Activated naive CD8-positive, alpha-beta T cell treated with anti-CD3 and anti-CD28 coated beads, Interleukin-2, amount 50 U/mL, for 24 hours (primary cell): Measurements from ENCODE around the gene SLC66A1.
A peak's percentile ranks its signal among the peaks of the same experiment; 100 is the strongest.

ENCODE experiments used
- ATAC-seq: fragments of 150-1000 bp; cut with Tn5 transposase; one replicate; pipeline ENCODE4 v1.10.0; 2021
- DNase-seq: peaks from one replicate; pipeline ENCODE4 v3.0.0; 2021
- H3K27ac Mint-ChIP-seq: one replicate; pipeline ENCODE4 v1.8.0; 2021; ENCODE audit warnings: mild to moderate bottlenecking, mixed read lengths
- H3K27me3 Mint-ChIP-seq: one replicate; pipeline ENCODE4 v1.8.0; 2021; ENCODE audit warnings: mixed read lengths
- H3K36me3 Mint-ChIP-seq: one replicate; pipeline ENCODE4 v1.8.0; 2021; ENCODE audit warnings: low read depth, mixed read lengths
- H3K4me1 Mint-ChIP-seq: one replicate; pipeline ENCODE4 v1.8.0; 2021; ENCODE audit warnings: mixed read lengths
- H3K4me3 Mint-ChIP-seq: one replicate; pipeline ENCODE4 v1.8.0; 2021; ENCODE audit warnings: mild to moderate bottlenecking, moderate library complexity, mixed read lengths
- H3K9me3 Mint-ChIP-seq: one replicate; pipeline ENCODE4 v1.8.0; 2021; ENCODE audit warnings: mixed read lengths

The SLC66A1 gene

DNA sequence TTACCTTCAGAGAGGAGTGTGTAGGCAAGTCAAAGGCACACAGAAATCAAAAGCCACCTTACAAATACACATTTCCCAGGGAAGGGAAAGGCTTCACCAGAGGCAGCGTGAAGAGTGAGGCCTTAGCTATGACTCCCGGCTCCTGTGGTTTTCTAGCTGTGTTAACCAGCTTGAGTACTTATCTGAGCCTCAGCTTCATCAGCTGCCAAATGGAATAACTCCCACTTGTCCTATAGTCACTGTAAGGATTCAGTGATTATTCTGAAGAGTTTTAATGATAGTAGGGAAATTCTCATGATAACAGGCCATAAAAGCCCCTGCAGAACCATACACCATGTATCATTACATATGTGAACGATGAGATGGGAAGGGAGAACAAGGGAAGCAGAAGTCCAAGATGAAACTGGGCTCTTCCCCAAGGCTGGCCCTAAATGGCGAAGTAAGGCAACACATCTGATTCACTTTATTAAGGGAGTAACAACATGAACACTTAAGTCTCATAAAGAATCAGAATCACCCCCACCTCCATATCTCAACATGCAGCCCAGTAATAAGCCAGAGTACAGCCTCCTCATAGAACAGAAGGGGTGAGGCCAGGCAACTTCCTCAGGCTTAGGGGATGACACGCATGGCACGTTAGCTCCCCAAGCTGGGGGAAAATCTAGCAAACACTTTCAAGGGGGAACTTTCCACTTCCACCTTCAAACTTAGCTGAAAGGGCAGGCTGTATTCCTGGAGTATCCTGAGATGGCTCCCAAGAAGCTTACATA lies 63.7 kb downstream of the SLC66A1 start:
- no peaks in the 10 kb centered on the region for H3K27me3 Mint-ChIP-seq
- H3K36me3 Mint-ChIP-seq = peaks cover 37% of the 10 kb centered on the region

GRCh38 chr1:19376428-19377372 lies 64.6 kb downstream of the SLC66A1 start:
- H3K27ac Mint-ChIP-seq = no peak overlapping the region
- peaks cover 38% of the 10 kb centered on the region for H3K36me3 Mint-ChIP-seq
- H3K27me3 Mint-ChIP-seq = no peaks in the 10 kb centered on the region

More for the DNA sequence above, 63.7 kb downstream of the SLC66A1 start:
- ATAC-seq (no peak), DNase-seq (no peak)
- Mint-ChIP-seq H3K27ac (no peak overlapping the region), H3K4me1 (peaks cover 30% of the 10 kb centered on the region), H3K4me3 (no peak overlapping the region), H3K9me3 (no peaks in the 10 kb centered on the region)

GRCh38 chr1:19377812-19378718 lies 65.9 kb downstream of the SLC66A1 start:
- DNase-seq = no peak
- H3K27me3 Mint-ChIP-seq = no peaks in the 10 kb centered on the region
- H3K27ac Mint-ChIP-seq = peak overlapping the region; percentile 69
- H3K36me3 Mint-ChIP-seq = peaks cover 45% of the 10 kb centered on the region
- H3K4me3 Mint-ChIP-seq = no peak overlapping the region
- no peaks in the 10 kb centered on the region for H3K9me3 Mint-ChIP-seq
- ATAC-seq = peak; percentile 64
- H3K4me1 Mint-ChIP-seq = peaks cover 29% of the 10 kb centered on the region

More at GRCh38 chr1:19376428-19377372, 64.6 kb downstream of the SLC66A1 start:
- DNase-seq (no peak), ATAC-seq (no peak)
- H3K4me1 Mint-ChIP-seq = peaks cover 29% of the 10 kb centered on the region
- H3K9me3 Mint-ChIP-seq = no peaks in the 10 kb centered on the region
- no peak overlapping the region for H3K4me3 Mint-ChIP-seq
